Neural cell (in vitro differentiated cells): Measurements from ENCODE around the gene PLXNA2.

Experiments
- EZH2 ChIP-seq: fragments of 200-600, 300-800 bp; shearing (Covaris generic), sonication (generic); IDR thresholded peaks from 2 replicates; pipeline ENCODE4 v1.6.1; 2014; ENCODE audit warnings: antibody characterized with exemption, low read length, borderline replicate concordance, mild to moderate bottlenecking; ENCODE audit not compliant: insufficient read depth, poor library complexity, severe bottlenecking
- TF ChIP-seq, protein P1 (sequence below): fragments of 450-650 bp; IDR thresholded peaks from 2 replicates; pipeline ENCODE4 v1.5.1; 2014; ENCODE audit warnings: antibody characterized with exemption, mild to moderate bottlenecking, moderate library complexity; ENCODE audit not compliant: poor library complexity, severe bottlenecking

DNA sequence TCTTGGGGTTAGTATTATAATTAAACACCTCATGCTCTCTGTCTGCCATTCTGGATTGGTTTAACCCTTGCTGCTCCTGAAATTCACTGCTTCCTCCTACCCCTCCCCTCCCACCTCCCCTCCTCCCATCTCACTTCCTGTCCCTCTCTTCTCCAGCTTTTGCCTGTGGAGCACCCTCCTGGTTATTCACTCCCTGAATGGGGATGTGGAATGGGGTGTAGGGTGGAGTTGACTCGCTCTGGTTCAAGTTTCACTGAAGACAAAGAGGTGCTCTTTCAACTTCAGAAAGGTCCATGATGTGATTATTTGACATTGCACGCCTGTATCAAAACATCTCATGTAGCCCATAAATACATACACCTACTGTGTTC is 160.5 kb downstream of the PLXNA2 start:
- TF ChIP-seq, protein P1, sequence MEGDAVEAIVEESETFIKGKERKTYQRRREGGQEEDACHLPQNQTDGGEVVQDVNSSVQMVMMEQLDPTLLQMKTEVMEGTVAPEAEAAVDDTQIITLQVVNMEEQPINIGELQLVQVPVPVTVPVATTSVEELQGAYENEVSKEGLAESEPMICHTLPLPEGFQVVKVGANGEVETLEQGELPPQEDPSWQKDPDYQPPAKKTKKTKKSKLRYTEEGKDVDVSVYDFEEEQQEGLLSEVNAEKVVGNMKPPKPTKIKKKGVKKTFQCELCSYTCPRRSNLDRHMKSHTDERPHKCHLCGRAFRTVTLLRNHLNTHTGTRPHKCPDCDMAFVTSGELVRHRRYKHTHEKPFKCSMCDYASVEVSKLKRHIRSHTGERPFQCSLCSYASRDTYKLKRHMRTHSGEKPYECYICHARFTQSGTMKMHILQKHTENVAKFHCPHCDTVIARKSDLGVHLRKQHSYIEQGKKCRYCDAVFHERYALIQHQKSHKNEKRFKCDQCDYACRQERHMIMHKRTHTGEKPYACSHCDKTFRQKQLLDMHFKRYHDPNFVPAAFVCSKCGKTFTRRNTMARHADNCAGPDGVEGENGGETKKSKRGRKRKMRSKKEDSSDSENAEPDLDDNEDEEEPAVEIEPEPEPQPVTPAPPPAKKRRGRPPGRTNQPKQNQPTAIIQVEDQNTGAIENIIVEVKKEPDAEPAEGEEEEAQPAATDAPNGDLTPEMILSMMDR: no peak
- no peak for TF ChIP-seq EZH2
